Left ventricle myocardium inferior (tissue), 1 donor: Measurements from ENCODE around the gene RILPL1. TPM values are rescaled to one million over a fixed set of nuclear protein-coding genes. Genes with fewer than 3 reads are reported as not detected.
"Not testable (repeated sequence)": the region's sequence is repeated elsewhere in the genome, so short reads cannot be mapped to it uniquely, and the experiment has no call there.

Experiments
- DNase-seq: peaks from one replicate; pipeline ENCODE4 v3.0.0-alpha.2; 2020
- H3K27ac ChIP-seq: fragments of 200-600 bp; replicated peaks from 2 replicates; pipeline ENCODE4 v1.8.0; 2021
- H3K27me3 ChIP-seq: fragments of 200-600 bp; 2 replicates; pipeline ENCODE4 v1.8.0; 2021; ENCODE audit warnings: low read depth
- H3K36me3 ChIP-seq: fragments of 200-600 bp; 2 replicates; pipeline ENCODE4 v1.8.0; 2021
- H3K4me1 ChIP-seq: fragments of 200-600 bp; 2 replicates; pipeline ENCODE4 v1.8.0; 2021
- H3K4me3 ChIP-seq: fragments of 200-600 bp; 2 replicates; pipeline ENCODE4 v1.8.0; 2021; ENCODE audit warnings: mild to moderate bottlenecking, moderate library complexity
- H3K9me3 ChIP-seq: fragments of 200-600 bp; replicated peaks from 2 replicates; pipeline ENCODE4 v1.8.0; 2021
- intact Hi-C: fragments of 100-400 bp; cut with micrococcal nuclease; formaldehyde crosslinking; loops from one replicate; pipeline ENCODE4 v1.11.0; 2022
- total RNA-seq: library from RNA; stranded (reverse); fragmentation: NEBNext Ultra II Directional; extraction: Animal tissue kit (Norgen Biotek cat#: 25700); gene quantifications from one replicate; pipeline ENCODE4 v1.2.1, GENCODE V29; 2021
- TF ChIP-seq, protein P1 (sequence below): fragments of 200-600 bp; IDR thresholded peaks from 2 replicates; pipeline ENCODE4 v1.8.0; 2021; ENCODE audit warnings: antibody characterized with exemption, mild to moderate bottlenecking, borderline replicate concordance
- donor health status: DM: no; HTN: yes; CAD: no; lungs with severe emphysema.

RILPL1 gene
- total RNA-seq, 1 donor from 2014 or later = 89.7 TPM

GRCh38 chr12:123498126-123498825, 35.2 kb downstream of the RILPL1 start:
- H3K4me3 ChIP-seq = no peak overlapping the region
- peaks cover 20% of the 10 kb centered on the region for H3K4me1 ChIP-seq
- TF ChIP-seq, protein P1, sequence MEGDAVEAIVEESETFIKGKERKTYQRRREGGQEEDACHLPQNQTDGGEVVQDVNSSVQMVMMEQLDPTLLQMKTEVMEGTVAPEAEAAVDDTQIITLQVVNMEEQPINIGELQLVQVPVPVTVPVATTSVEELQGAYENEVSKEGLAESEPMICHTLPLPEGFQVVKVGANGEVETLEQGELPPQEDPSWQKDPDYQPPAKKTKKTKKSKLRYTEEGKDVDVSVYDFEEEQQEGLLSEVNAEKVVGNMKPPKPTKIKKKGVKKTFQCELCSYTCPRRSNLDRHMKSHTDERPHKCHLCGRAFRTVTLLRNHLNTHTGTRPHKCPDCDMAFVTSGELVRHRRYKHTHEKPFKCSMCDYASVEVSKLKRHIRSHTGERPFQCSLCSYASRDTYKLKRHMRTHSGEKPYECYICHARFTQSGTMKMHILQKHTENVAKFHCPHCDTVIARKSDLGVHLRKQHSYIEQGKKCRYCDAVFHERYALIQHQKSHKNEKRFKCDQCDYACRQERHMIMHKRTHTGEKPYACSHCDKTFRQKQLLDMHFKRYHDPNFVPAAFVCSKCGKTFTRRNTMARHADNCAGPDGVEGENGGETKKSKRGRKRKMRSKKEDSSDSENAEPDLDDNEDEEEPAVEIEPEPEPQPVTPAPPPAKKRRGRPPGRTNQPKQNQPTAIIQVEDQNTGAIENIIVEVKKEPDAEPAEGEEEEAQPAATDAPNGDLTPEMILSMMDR = no peak
- intact Hi-C loops = no loop called here
- H3K27ac ChIP-seq = no peak overlapping the region
- peaks cover 39% of the 10 kb centered on the region for H3K36me3 ChIP-seq
- H3K9me3 ChIP-seq = no peaks in the 10 kb centered on the region
- no peak for DNase-seq
- no peaks in the 10 kb centered on the region for H3K27me3 ChIP-seq

GRCh38 chr12:123497065-123497464, 36.5 kb downstream of the RILPL1 start:
- no peak overlapping the region for H3K27ac ChIP-seq
- intact Hi-C loops = no loop called here
- no peak for DNase-seq

DNA sequence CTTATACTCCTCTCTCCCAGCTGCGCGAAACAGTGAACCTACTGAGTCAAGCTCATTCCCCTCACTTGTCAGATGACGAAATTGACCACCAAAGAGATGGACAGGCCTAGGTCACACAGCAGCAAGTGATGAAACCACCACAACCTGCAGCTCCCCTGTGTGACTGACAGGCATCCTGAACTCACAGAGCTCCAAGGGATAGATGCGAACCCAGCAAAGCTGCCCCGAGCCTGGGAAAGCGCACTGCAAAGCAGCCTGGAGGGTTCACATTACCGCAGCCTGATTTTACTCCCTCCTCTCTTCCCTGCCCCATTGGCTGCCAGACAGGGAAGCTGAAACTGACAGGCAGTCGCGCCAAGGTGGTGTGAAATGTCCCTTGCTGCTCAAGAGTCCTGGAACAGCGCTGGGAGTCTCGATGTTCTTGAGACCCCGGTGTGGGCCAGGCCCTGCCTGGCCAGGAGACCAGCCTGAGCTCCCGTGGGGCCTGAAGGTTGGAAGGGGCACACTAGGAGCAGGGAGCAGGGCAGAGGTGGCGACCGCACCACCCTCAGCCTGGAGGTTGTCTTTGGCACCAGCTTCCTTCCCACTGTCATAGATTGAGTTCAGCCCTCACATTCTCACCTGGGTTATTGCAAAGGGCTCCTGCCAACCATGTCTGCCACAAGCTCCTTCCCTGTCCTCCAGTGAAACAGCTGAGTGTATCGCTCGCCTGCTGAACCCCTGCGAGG, 39.2 kb downstream of the RILPL1 start:
- Histone ChIP-seq H3K36me3 (peaks cover 36% of the 10 kb centered on the region), H3K4me1 (peaks cover 41% of the 10 kb centered on the region), H3K4me3 (no peak overlapping the region), H3K27me3 (no peaks in the 10 kb centered on the region), H3K9me3 (no peaks in the 10 kb centered on the region), H3K27ac (peak overlapping the region; percentile 84)
- intact Hi-C loops = no loop called here
- TF ChIP-seq, protein P1 = no peak
- DNase-seq = peak; percentile 27

More at GRCh38 chr12:123497065-123497464, 36.5 kb downstream of the RILPL1 start:
- H3K4me1 ChIP-seq = peaks cover 29% of the 10 kb centered on the region
- no peak overlapping the region for H3K4me3 ChIP-seq
- peaks cover 39% of the 10 kb centered on the region for H3K36me3 ChIP-seq
- no peaks in the 10 kb centered on the region for H3K9me3 ChIP-seq
- no peaks in the 10 kb centered on the region for H3K27me3 ChIP-seq
- TF ChIP-seq, protein P1 = no peak

- H3K4me3 ChIP-seq, H3K9me3 ChIP-seq, intact Hi-C loops, H3K27me3 ChIP-seq, DNase-seq: not testable (repeated sequence)
- H3K36me3 ChIP-seq = peaks cover 18% of the 10 kb centered on the region
- H3K27ac ChIP-seq = peak overlapping the region; percentile 83
- peaks cover 50% of the 10 kb centered on the region for H3K4me1 ChIP-seq
Measured at GRCh38 chr12:123492339-123493039, 41.0 kb downstream of the RILPL1 start.

GRCh38 chr12:123491481-123491880, 42.0 kb downstream of the RILPL1 start:
- Histone ChIP-seq H3K4me1 (peaks cover 51% of the 10 kb centered on the region), H3K9me3 (no peaks in the 10 kb centered on the region), H3K27me3 (no peaks in the 10 kb centered on the region), H3K36me3 (peaks cover 12% of the 10 kb centered on the region), H3K4me3 (no peak overlapping the region), H3K27ac (peak overlapping the region; percentile 83)
- TF ChIP-seq, protein P1 = no peak
- intact Hi-C loops = no loop called here
- DNase-seq = no peak
